Uterus (tissue), 4 donors: ENCODE data around the gene SALL4. TPM values are rescaled to one million over a fixed set of nuclear protein-coding genes. Genes with fewer than 3 reads are reported as not detected.

Experiments used
- DNase-seq, 2 donors: peaks; one replicate each; pipeline ENCODE4 v3.0.0-alpha.2; 2019 to 2020
- H3K27ac ChIP-seq, 2 donors: fragments of 200-600 bp; sonication (generic); 1 replicate in 1 of 2; 2 replicates in 1 of 2; pipeline ENCODE4 v1.5.1; 2016 to 2018
- H3K27me3 ChIP-seq, 2 donors: fragments of 200-600 bp; sonication (generic); one replicate each; pipeline ENCODE4 v1.5.1; 2018 to 2019; ENCODE audit warnings: control low read depth in 1 of 2
- H3K36me3 ChIP-seq, 2 donors: fragments of 200-600 bp; sonication (generic); one replicate each; pipeline ENCODE4 v1.5.1; 2019; ENCODE audit warnings: control low read depth in 1 of 2
- H3K4me1 ChIP-seq, 2 donors: fragments of 200-600 bp; sonication (generic); one replicate each; pipeline ENCODE4 v1.5.1; 2018 to 2019; ENCODE audit warnings: control low read depth in 1 of 2
- H3K4me3 ChIP-seq, 2 donors: fragments of 200-600 bp; sonication (generic); 1 replicate in 1 of 2; 2 replicates in 1 of 2; pipeline ENCODE4 v1.5.1; 2018 to 2019; ENCODE audit warnings: mild to moderate bottlenecking in 1 of 2
- H3K9me3 ChIP-seq, 2 donors: fragments of 200-600 bp; sonication (generic); one replicate each; pipeline ENCODE4 v1.5.1; 2019; ENCODE audit warnings: control low read depth in 1 of 2
- CTCF ChIP-seq, 4 experiments: fragments of 200-600 bp in 2 of 4; fragments of 450-650 bp in 2 of 4; sonication (generic) in 2 of 4; IDR thresholded peaks; one replicate each; pipeline ENCODE4 v1.5.1; 2016 to 2019; ENCODE audit warnings: antibody characterized with exemption in 4 of 4, mild to moderate bottlenecking in 2 of 4, moderate library complexity in 1 of 4
- POLR2A ChIP-seq, 2 donors: fragments of 450-650 bp; IDR thresholded peaks; one replicate each; pipeline ENCODE4 v1.6.1; 2016; ENCODE audit warnings: antibody characterized with exemption in 2 of 2, mild to moderate bottlenecking in 1 of 2, moderate library complexity in 1 of 2
- intact Hi-C: fragments of 100-400 bp; cut with DNase I; formaldehyde crosslinking; loops from one replicate; pipeline ENCODE4 v1.15.1; 2023; ENCODE audit warnings: low total_unique reads
- total RNA-seq, 4 donors: library from RNA; depleted of rRNA in 3 of 4; stranded (reverse); fragments of >200 nt in 3 of 4; gene quantifications; one replicate each; pipeline versions ENCODE4 v1.1.0 to v1.2.4, GENCODE V29; 2014 to 2023
- donor health status: DM: yes; HTN: yes; CAD: no.

The SALL4 gene
- total RNA-seq, 4 donors from 2014 or later = 0.09 to 0.55 TPM; not detected in 2

DNA sequence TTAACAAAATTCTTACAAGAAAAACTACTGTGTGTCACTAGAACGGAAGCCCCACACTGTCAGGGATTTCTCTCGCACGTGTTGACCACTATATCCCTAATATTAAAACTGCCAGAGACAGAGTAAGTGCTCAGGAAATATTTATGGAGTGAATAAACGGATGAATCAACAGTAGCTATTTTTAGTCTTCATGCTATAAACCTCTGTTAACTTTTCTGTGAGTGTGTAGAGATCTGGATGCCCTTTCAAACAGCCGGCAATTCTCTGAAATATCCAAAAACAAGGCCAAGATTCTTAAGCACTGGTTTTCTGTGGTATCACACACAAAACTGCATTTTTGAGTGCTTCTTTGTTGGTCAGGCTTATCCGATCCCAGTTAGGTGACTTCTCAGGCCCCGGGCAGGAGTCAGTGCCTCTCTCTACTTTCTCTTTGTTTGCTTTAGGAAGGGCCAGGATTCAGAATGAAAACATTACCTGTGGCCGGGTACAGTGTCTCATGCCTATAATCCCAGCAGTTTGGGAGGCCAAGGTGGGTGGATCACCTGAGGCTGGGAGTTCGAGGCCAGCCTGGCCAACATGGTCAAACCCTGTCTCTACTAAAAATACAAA lies 49.9 kb downstream of the SALL4 start:
- no peak for DNase-seq
- intact Hi-C loops = no loop called here
- Histone ChIP-seq H3K27ac (peak overlapping the region; percentile 82 to 83), H3K36me3 (no peaks in the 10 kb centered on the region), H3K9me3 (no peaks in the 10 kb centered on the region), H3K4me1 (peaks cover 3 to 20% of the 10 kb centered on the region in 2 donors), H3K4me3 (no peak overlapping the region), H3K27me3 (no peaks in the 10 kb centered on the region)
- no peak for TF ChIP-seq POLR2A (IDR thresholded peaks at IDR 0.05)
- TF ChIP-seq CTCF (IDR thresholded peaks at IDR 0.05) = no peak

GRCh38 chr20:51750770-51751388 lies 51.4 kb downstream of the SALL4 start:
- TF ChIP-seq POLR2A (IDR thresholded peaks at IDR 0.05) (no peak), CTCF (IDR thresholded peaks at IDR 0.05) (no peak)
- intact Hi-C loops = no loop called here
- Histone ChIP-seq H3K27ac (peak overlapping the region; percentile 53 to 55), H3K4me3 (no peak overlapping the region), H3K27me3 (no peaks in the 10 kb centered on the region), H3K9me3 (no peaks in the 10 kb centered on the region), H3K4me1 (peaks cover 3 to 20% of the 10 kb centered on the region in 2 donors), H3K36me3 (no peaks in the 10 kb centered on the region)
- DNase-seq = no peak

DNA sequence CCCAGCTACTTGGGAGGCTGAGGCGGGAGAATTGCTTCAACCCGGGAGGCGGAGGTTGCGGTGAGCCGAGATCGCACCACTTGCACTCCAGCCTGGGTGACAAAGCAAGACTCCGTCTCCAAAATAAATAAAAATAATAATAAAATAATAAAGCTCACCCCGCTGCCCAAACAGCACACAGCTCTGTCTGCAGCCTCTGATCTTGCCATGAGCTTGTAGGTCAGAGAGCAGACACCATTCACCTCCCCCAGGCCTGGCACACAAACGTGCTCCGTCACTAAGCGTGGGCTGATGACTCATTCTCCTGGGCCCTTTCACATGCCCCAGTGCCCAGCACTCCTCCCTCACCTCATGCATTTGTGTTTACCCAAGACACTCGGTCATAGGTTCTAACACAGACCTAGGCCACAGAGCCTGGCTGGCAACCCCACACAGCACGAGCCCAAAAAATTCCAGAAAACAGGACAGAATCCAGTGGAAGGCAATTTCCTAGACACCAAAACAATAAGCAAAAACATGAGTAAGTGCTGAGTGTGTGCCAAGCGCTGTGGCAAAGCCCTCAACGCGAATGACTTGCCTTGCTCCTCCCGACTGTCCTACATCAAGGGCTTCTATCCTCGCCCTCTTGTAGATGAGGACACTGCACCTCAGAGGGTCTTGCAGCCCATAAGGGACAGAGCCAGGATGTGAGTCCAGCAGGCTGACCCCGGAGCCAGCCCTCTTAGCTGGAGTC lies 52.1 kb downstream of the SALL4 start:
- peaks cover 3 to 20% of the 10 kb centered on the region in 2 donors for H3K4me1 ChIP-seq
- TF ChIP-seq CTCF (IDR thresholded peaks at IDR 0.05) (no peak), POLR2A (IDR thresholded peaks at IDR 0.05) (no peak)
- no peak overlapping the region for H3K4me3 ChIP-seq
- H3K27me3 ChIP-seq = no peaks in the 10 kb centered on the region
- H3K9me3 ChIP-seq = no peaks in the 10 kb centered on the region
- H3K27ac ChIP-seq = peak overlapping the region; percentile 53 to 55
- intact Hi-C loops = no loop called here
- no peaks in the 10 kb centered on the region for H3K36me3 ChIP-seq
- peak; percentile 68 to 76 for DNase-seq

DNA sequence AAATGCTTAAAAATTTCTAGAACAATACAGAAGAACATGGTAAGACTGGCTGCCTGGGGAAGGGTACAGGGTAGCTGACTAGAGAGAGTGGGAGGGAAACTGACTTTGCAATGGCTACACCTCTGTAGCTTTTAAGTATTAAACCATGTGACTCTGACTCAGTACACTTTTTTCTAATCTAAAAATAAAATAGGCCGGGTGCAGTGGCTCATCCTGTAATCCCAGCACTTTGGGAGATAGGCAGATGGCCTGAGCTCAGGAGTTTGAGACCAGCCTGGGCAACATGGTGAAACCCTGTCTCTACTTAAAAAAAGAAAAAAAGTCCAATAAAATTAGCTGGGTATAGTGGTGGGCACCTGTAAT lies 52.7 kb downstream of the SALL4 start:
- no peaks in the 10 kb centered on the region for H3K36me3 ChIP-seq
- no peaks in the 10 kb centered on the region for H3K27me3 ChIP-seq
- peak overlapping the region; percentile 53 to 55 for H3K27ac ChIP-seq
- TF ChIP-seq POLR2A (IDR thresholded peaks at IDR 0.05) = no peak
- TF ChIP-seq CTCF (IDR thresholded peaks at IDR 0.05) = no peak
- H3K4me3 ChIP-seq = no peak overlapping the region
- intact Hi-C loops = no loop called here
- H3K4me1 ChIP-seq = peaks cover 3 to 20% of the 10 kb centered on the region in 2 donors
- no peak for DNase-seq
- H3K9me3 ChIP-seq = no peaks in the 10 kb centered on the region
